Pancreas (tissue), 10 donors: ENCODE measurements around the gene CELF5. TPM values are rescaled to one million over a fixed set of nuclear protein-coding genes. Genes with fewer than 3 reads are reported as not detected.
A peak's percentile ranks its signal among the peaks of the same experiment; 100 is the strongest.

Experiments
- ATAC-seq, 4 donors: fragments of 200-7000 bp; cut with Tn5 transposase; one replicate each; pipeline versions ENCODE4 v1.8.0 to v1.9.1; 2020; ENCODE audit warnings: mild to moderate bottlenecking in 4 of 4, moderate library complexity in 4 of 4
- DNase-seq, 6 donors: peaks; one replicate each; pipeline ENCODE4 v3.0.0-alpha.2; 2020
- FAIRE-seq: peaks from 2 replicates; lab custom pipeline; 2012; peaks lifted over from hg19 to GRCh38; lab: Jason Lieb, UNC
- H3K27ac ChIP-seq, 4 donors: fragments of 200-600 bp; sonication (generic); 1 replicate in 3 of 4; 2 replicates in 1 of 4; pipeline versions ENCODE4 v1.5.0 to v1.8.0; 2020
- H3K27me3 ChIP-seq, 4 donors: fragments of 200-600 bp; one replicate each; pipeline ENCODE4 v1.8.0; 2021
- H3K36me3 ChIP-seq, 3 donors: fragments of 200-600 bp; sonication (generic) in 1 of 3; one replicate each; pipeline versions ENCODE4 v1.5.0 to v1.8.0; 2020 to 2021
- H3K4me1 ChIP-seq, 3 donors: fragments of 200-600 bp; one replicate each; pipeline ENCODE4 v1.8.0; 2021
- H3K4me3 ChIP-seq, 4 donors: fragments of 200-600 bp; sonication (generic) in 2 of 4; one replicate each; pipeline versions ENCODE4 v1.5.0 to v1.8.0; 2020 to 2021
- H3K9me3 ChIP-seq, 4 donors: fragments of 200-600 bp; one replicate each; pipeline ENCODE4 v1.8.0; 2021
- WGBS, 2 donors: extraction: QIAGEN DNeasy Blood & Tissue Kit; methylation state at CpG; one replicate each; pipeline ENCODE4 v1.1.7; 2013; 5-methylcytosine and 5-hydroxymethylcytosine counted together
- intact Hi-C, 3 donors: fragments of 100-400 bp; cut with DNase I; formaldehyde crosslinking; loops; one replicate each; pipeline versions ENCODE4 v1.11.1 to v1.14.2; 2022
- polyA plus RNA-seq, 2 donors: library from polyadenylated mRNA; stranded (reverse); fragments of 200-250 nt; gene quantifications; one replicate each; pipeline ENCODE4 v1.2.3, GENCODE V29; 2013
- total RNA-seq, 6 donors: library from RNA; stranded (reverse); fragmentation: NEBNext Ultra II Directional in 4 of 6; extraction: Animal tissue kit (Norgen Biotek cat#: 25700) in 4 of 6; gene quantifications; one replicate each; pipeline versions ENCODE4 v1.2.1 to v1.2.4, GENCODE V29; 2021 to 2023
- TF ChIP-seq, protein P1 (sequence below), 4 donors: fragments of 200-600 bp; sonication (generic) in 3 of 4; IDR thresholded peaks; one replicate each; pipeline versions ENCODE4 v1.5.0 to v1.8.0; 2021; ENCODE audit warnings: antibody characterized with exemption in 4 of 4
- donor health status: healthy with polysubstance abuse.
- donor health status: DM: no; HTN: no; CAD: no; lungs with moderate emphysema.
- donor health status: DM: no; HTN: no; CAD: no.
- donor health status: control.
- donor health status: control.
- donor health status: Bipolar disorder and iron deficiency.
- donor health status: DM: yes; HTN: yes; CAD: no.
- donor health status: DM: no; HTN: no; CAD: no.
- donor health status: DM: no; HTN: no; CAD: no.
- donor health status: DM: yes; HTN: yes; CAD: no.

CELF5 gene
- total and polyA plus RNA-seq, 8 donors = 0.30 to 1.6 (median 0.65) TPM

- intact Hi-C loops = no loop called here
- Histone ChIP-seq H3K36me3 (peaks cover 0 to 25% (median 8%) of the 10 kb centered on the region in 3 donors), H3K27ac (no peak overlapping the region), H3K9me3 (no peaks in the 10 kb centered on the region), H3K27me3 (no peaks in the 10 kb centered on the region), H3K4me3 (no peak overlapping the region), H3K4me1 (no peaks in the 10 kb centered on the region)
- 95 to 97% methylated on average over 28 of the region's 28 CpGs for WGBS, 2 donors
- DNase-seq = no peak
- ATAC-seq = no peak
- FAIRE-seq = no peak
- TF ChIP-seq, protein P1, sequence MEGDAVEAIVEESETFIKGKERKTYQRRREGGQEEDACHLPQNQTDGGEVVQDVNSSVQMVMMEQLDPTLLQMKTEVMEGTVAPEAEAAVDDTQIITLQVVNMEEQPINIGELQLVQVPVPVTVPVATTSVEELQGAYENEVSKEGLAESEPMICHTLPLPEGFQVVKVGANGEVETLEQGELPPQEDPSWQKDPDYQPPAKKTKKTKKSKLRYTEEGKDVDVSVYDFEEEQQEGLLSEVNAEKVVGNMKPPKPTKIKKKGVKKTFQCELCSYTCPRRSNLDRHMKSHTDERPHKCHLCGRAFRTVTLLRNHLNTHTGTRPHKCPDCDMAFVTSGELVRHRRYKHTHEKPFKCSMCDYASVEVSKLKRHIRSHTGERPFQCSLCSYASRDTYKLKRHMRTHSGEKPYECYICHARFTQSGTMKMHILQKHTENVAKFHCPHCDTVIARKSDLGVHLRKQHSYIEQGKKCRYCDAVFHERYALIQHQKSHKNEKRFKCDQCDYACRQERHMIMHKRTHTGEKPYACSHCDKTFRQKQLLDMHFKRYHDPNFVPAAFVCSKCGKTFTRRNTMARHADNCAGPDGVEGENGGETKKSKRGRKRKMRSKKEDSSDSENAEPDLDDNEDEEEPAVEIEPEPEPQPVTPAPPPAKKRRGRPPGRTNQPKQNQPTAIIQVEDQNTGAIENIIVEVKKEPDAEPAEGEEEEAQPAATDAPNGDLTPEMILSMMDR (IDR thresholded peaks at IDR 0.05) = no peak
Observed at GRCh38 chr19:3206216-3206953, 18.1 kb upstream of the CELF5 start.

DNA sequence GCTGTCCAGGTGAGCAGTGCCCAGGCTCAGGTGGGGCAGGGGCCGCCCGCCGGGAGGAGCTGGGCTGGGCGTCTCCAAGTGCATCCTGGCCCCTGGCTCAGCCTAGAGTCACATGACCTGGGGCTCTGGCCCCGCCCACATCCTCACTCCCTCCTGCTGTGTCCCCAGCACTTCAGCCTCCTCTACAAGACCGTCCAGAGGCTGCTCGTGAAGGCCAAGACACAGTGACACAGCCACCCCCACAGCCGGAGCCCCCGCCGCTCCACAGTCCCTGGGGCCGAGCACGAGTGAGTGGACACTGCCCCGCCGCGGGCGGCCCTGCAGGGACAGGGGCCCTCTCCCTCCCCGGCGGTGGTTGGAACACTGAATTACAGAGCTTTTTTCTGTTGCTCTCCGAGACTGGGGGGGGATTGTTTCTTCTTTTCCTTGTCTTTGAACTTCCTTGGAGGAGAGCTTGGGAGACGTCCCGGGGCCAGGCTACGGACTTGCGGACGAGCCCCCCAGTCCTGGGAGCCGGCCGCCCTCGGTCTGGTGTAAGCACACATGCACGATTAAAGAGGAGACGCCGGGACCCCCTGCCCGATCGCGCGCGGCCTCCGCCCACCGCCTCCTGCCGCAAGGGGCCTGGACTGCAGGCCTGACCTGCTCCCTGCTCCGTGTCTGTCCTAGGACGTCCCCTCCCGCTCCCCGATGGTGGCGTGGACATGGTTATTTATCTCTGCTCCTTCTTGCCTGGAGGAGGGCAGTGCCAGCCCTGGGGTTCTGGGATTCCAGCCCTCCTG lies 16.8 kb upstream of the CELF5 start:
- no peak overlapping the region for H3K4me3 ChIP-seq
- FAIRE-seq = no peak
- H3K36me3 ChIP-seq = peaks cover 0 to 25% (median 8%) of the 10 kb centered on the region in 3 donors
- 91 to 93% methylated on average over 34 to 43 of the region's 43 CpGs for WGBS, 2 donors
- peak in 1 of 6 donors; percentile 74 for DNase-seq
- no peak overlapping the region for H3K27ac ChIP-seq
- H3K4me1 ChIP-seq = no peaks in the 10 kb centered on the region
- no peaks in the 10 kb centered on the region for H3K9me3 ChIP-seq
- ATAC-seq = no peak
- H3K27me3 ChIP-seq = no peaks in the 10 kb centered on the region
- TF ChIP-seq, protein P1 (IDR thresholded peaks at IDR 0.05) = no peak
- intact Hi-C loops = no loop called here

GRCh38 chr19:3208317-3209207 lies 15.9 kb upstream of the CELF5 start:
- no peak for ATAC-seq
- peak in 1 of 6 donors; percentile 60 for DNase-seq
- intact Hi-C loops = no loop called here
- FAIRE-seq = no peak
- Histone ChIP-seq H3K4me3 (no peak overlapping the region), H3K27me3 (no peaks in the 10 kb centered on the region), H3K36me3 (peaks cover 0 to 25% (median 8%) of the 10 kb centered on the region in 3 donors), H3K4me1 (no peaks in the 10 kb centered on the region), H3K27ac (no peak overlapping the region), H3K9me3 (no peaks in the 10 kb centered on the region)
- TF ChIP-seq, protein P1 (IDR thresholded peaks at IDR 0.05) = no peak
- WGBS, 2 donors = 91 to 92% methylated on average over 31 to 33 of the region's 33 CpGs

- Histone ChIP-seq H3K4me3 (no peak overlapping the region), H3K36me3 (peaks cover 0 to 25% (median 0%) of the 10 kb centered on the region in 3 donors), H3K4me1 (no peaks in the 10 kb centered on the region), H3K27ac (no peak overlapping the region), H3K9me3 (no peaks in the 10 kb centered on the region), H3K27me3 (no peaks in the 10 kb centered on the region)
- peak; percentile 57 to 83 (median 76) for ATAC-seq
- 39 to 40% methylated on average over 20 of the region's 20 CpGs for WGBS, 2 donors
- TF ChIP-seq, protein P1 (IDR thresholded peaks at IDR 0.05) = peak; percentile 22 to 47 (median 26)
- intact Hi-C loops = no loop called here
- FAIRE-seq = no peak
- DNase-seq = peak in 3 of 6 donors; percentile 55 to 84 (median 76)
Observed at GRCh38 chr19:3210347-3211017, 14.0 kb upstream of the CELF5 start.
